Limb (tissue), 2 donors: ENCODE data around the gene MOV10.
"Not testable (repeated sequence)": the region's sequence is repeated elsewhere in the genome, so short reads cannot be mapped to it uniquely, and the experiment has no call there.

Experiments
- DNase-seq, 2 donors: peaks; one replicate each; pipeline ENCODE4 v3.0.0-alpha.2; 2016; ENCODE audit errors: extremely low spot score in 2 of 2

MOV10 gene

DNA sequence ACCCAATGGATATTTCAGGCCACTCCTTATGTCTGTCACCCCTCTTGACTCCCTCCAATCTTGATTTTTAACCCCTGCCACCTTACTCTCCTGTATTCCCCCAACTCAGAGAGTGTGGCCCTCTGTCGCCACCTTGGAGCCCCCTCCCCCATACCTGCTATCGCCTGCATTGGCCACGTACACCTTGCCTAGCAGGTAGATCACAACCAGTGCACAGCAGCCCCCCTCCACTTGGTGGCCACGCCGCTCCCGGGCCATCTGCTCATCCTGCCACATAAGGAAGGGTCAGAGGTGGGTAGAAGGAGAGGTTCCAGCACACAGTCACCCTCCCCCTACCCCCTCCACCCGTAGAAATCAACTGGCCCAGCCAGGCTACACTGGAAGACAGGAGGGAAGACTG lies 37.7 kb downstream of the MOV10 start:
- DNase-seq = no peak

DNA sequence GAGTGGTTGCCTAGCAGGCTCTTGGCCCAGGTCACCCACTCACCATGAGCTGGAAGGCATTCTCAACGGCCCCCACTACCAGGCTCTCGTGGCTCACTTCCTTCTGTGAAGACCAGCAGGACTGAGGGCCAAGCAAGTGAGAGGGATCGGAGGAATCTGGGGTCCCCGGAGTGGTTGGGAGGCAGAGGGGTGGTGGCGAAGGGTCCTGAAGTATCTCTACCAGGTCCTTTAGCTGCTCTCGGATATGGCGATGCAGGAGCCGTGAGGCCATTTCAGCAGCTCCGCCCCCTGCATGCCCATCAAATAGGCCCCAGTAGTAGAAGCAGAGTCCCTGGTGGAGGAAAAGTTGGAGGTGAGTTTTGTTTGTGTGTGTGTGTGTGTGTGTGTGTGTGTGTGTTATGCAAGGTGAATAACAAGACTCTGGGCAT lies 38.3 kb downstream of the MOV10 start:
- DNase-seq = no peak

DNA sequence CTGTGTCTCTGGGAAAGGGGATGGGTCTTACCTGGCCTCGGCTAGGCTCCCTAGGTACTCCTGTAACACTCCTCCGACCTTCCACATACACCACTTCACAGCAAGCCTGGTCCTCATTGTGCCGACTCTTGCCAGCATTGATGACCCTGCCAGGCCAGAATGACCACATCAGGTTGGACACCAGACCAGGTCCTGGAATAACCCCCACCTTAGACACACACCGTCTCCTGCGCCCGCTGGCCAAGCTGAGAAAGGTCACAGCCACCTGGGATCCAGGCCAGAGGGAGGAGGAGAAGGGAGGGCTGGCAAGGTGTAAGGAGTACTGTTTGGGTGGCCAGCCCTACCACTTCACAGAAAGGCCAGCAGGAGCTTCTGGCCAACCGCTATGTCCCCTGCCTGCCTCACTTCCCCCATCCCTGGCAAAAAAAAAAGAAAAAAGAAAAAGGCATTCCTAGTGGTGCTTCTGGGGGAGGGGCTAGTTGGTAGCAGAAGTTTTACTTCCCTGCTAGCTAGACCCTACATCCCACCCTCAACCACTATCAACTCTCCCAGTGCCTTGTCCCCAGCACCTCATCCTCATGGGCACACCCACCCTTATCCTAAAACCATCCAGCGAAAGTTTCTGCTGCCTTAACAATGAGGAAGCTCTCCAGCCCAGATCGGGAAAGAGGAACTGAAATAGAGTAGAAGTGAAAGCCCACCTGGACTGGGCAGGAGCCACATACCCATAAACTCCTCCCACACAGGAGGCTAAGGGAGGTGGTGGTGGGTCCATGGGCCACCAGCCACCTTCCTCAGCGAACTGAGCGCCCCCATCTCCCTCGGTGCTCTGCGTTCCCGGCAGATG lies 39.2 kb downstream of the MOV10 start:
- DNase-seq = no peak

DNA sequence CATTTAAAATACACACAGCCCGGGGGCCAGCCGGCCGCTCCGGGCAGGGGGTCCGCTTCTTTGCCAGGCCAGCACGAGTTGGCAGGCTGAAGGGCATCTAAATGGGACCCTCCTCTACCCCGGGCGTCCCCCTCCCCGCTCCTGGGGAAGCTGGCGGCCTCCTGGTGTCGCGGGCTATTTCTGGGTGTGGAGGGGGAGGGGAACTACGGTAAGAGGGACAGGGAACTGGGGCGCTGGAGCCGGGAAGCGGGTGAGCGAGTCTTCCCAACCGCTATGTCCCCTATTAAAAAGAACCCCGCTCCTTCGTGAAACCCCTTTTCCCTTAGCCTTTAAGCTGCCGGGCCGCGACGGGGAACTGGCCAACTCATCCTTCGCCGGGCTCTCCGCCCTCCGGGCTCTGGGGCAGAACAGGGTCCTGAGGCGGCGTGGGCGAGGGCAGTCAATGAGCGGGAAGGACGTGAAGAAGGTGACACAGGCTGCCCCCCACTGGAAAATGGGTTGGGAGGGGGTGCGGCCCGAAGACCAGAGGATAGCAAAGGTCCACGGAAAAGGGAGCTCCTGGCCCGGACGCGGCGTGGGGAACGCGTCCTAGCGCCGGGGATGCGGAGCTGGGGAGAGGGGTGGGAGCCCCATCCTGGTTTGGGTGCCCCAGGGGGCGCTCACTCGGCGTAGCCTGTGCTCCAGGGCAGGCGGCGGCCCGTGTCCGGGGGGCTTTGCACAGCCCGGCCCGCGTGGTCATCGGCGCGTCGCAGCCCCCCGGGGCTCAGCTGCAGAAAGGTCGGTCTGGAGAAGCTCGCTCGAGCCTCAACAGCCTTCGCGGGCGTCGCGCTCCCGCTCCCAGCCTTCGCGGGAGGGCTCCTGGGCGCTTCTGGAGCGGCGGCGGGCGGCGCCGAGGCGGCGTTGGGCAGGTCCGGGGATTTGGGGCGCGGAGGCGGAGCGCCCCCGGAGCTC lies 40.1 kb downstream of the MOV10 start:
- no peak for DNase-seq

DNA sequence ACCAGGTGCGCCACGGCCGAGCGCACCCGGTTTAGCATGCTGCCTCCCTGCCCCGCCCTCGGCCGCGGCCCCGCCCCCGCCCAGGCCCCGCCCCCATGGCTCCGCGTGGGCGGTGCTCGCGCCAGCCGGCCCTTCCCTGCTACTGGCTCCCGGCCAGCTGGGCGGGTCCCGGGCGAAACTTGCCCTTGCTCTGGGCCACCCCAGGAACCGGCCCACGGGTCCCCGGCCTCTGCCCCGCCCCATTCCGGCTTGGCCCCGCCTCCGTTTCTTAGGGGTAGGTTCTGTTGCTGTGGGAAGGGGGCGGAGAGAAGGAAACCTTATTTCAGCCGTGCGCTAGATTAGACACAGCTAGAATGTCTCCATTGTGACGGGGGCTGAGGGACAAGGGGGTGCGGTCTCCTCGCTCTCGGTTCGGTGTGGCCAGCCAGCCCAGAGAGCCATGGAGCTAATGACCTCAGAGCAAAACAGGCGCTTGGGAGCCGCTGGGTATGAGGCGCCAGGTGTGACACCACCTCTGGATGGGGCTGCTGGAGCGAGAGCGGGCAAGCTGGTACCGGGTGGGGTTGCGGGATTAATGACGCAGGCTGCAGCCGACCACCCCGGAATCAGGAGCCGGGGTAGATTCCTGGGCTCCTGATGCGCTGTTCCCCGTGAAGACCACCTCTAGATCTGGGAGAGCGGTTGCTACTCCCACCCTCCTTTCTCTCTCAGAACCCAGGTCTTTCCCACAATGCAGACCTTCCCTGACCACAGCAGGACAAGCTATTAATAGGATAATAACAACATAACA lies 41.0 kb downstream of the MOV10 start, which contains the start of gene PPM1J:
PPM1J (minus strand) TSS at position 69 of the 790 bp plus-strand sequence; CDS start at position 38, 31 bp downstream.
- DNase-seq = peak; percentile 63 to 93

DNA sequence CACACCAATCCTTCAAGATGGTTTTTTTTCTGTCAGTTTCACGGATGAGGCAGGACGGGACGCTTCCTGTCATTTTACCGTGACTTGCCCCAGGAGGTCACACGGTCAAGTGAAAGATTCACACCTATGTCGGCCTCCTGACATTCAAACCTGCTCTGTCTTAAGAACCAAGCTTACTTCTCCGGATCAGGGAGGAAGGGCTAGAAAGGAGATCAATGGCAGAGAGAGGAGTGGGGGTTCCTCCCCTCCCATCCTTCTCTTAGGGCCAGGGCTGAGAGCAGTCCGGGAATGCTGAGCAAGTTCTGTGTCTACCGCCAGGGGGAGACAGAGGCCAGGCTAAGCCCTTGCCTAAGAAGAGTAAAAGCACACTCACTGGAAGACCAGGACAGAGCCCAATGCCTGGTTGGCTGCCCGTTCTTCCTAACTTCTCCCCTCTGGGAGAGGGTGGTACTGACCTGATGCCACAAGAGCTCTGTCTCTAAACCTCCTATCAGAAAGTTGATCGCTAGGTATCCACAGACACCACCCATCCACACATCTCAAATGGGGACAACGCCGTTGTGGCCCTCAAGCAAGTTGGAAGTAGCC lies 41.8 kb downstream of the MOV10 start:
- peak; percentile 91 for DNase-seq

DNA sequence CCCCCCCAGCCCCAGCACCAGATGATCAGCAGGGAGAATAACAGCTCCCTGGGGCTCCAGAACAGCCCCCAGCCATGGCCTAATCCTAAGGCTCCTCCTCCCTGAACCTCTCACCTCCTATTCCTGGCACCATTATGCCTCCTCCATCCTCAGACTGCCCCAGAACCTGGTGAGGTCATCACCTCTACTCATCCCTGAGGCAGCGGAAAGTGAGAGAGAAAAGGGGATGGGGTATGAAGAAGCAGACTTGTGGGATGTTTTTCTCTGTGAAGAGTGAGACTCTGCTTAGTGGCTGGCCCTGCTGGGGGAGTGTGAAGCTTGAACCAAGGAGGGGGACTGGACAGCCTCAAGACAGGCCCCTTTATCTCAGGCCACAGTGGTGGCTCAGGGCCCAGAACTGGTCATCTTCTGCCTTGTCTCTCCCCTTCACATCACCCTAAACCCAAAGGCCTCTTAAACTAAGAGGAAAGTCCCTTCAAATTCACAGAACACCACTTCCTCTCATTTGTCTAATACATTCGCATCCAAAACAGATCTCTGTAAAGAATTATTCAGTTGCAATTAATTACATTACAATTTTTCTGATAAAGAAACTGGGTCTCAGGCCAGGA lies 42.9 kb downstream of the MOV10 start:
- DNase-seq = no peak

DNA sequence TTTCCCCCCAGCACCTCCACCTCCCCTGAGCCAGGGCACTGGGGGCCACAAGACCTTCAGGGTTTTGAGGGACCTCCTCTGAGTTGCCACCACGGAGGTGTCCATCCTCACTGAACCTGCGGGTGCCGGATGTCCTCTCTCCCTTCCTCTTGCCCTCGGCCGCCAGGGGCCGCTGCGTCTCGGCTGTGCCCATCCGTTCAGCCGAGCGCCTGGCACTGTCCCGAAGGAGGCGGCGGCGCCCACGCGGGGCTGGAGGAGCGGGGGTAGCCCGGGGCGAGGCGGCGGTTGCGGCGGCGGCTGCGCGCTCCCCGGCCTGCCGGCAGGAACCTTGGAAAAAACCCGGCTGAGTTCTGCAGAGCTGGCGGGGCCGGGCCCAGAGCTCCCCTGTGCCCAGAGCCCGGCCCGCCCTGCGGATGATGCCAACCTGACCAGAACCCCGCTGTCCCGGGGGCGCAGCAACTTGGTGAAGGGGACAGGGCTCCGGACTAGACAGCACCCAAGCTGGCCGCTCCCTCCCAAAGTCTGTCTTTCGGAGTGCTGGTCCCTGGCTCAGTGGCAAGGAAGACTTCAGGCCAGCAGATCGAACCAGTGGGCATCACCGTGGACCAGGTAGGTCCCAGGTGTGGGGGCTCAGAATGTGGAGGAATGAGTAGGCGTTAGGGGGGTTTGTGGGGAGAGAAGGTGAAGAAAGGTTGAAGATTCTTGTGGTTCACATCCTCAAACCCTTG lies 44.4 kb downstream of the MOV10 start:
- peak in 1 of 2 donors; percentile 84 for DNase-seq

DNA sequence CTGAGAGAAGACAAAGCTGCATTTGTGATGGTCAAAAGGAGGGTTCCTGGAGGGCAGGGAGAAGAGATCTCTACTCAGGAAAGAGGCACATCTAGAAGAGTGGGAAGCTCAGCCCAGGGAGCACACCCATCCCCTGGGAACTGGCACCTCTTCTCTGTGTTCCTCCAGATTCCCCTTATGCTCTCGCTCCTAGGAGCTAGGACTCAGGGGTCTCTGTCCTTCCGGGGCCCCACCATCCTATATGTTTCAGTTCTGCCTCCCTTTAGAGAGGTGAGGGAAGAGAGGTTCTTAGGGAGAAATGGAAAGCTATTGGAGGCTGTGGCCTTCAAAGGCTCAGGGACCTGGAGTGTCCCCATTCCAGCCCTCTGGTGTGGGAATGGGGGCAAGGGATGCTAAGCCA lies 45.2 kb downstream of the MOV10 start:
- no peak for DNase-seq

DNA sequence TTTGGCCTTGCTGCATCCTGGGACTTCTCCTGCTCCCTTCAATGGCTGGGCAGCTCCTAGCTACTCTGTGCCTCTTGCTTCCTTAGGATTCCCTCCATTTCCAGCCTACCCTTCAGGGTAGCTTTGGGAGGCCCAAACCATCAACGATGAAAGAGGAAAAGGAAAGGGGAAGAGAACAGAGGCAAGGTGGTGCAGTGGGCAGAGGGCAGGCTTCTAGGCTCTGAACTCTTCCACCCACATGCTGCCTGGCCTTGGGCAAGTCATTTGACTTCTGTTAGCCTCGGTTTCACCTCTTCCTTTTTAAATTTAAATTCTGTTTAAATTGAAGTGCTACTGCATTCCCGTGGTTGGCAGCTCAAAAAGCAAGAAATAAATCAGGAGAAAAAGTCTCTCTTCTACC lies 46.3 kb downstream of the MOV10 start:
- no peak for DNase-seq

DNA sequence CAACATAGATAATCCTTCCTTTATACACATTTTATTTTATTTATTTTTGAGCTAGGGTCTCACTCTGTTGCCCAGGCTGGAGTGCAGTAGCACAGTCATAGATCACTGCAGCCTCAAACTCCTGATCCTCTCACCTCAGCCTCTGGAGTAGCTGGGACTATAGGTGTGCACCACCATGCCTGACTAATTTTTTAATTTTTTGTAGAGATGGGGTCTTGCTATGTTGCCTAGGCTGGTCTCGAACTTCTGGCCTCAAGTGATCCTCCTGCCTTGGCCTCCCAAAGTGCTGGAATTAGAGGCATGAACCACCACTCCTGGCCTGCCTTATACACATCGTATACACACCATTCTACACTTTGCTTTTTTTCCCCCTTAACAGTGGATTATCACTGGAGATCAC lies 46.8 kb downstream of the MOV10 start:
- DNase-seq = not testable (repeated sequence)

DNA sequence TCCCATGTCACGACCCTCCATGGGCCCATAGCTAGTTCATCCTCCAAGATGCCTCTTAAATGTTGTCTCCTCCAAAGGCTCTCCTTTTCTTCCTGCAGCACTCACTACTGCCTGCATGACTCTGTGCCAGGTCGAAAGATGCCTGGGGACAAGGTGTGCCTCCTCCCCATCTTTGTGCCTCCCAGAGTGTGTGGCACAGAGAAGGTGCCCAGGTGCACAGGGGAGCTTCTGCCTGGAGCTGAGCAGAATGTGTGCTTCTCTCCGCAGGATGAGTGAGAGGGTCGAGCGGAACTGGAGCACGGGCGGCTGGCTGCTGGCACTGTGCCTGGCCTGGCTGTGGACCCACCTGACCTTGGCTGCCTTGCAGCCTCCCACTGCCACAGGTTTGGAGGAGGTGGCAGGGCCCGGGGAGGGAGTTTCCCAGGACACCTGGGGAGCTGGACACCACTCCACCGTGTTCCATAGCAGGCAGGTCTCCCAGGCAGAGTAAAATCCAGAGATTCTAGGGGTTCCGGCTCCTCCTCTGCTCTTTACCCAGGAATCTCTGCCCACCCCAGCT lies 47.6 kb downstream of the MOV10 start:
- DNase-seq = peak in 1 of 2 donors; percentile 36

DNA sequence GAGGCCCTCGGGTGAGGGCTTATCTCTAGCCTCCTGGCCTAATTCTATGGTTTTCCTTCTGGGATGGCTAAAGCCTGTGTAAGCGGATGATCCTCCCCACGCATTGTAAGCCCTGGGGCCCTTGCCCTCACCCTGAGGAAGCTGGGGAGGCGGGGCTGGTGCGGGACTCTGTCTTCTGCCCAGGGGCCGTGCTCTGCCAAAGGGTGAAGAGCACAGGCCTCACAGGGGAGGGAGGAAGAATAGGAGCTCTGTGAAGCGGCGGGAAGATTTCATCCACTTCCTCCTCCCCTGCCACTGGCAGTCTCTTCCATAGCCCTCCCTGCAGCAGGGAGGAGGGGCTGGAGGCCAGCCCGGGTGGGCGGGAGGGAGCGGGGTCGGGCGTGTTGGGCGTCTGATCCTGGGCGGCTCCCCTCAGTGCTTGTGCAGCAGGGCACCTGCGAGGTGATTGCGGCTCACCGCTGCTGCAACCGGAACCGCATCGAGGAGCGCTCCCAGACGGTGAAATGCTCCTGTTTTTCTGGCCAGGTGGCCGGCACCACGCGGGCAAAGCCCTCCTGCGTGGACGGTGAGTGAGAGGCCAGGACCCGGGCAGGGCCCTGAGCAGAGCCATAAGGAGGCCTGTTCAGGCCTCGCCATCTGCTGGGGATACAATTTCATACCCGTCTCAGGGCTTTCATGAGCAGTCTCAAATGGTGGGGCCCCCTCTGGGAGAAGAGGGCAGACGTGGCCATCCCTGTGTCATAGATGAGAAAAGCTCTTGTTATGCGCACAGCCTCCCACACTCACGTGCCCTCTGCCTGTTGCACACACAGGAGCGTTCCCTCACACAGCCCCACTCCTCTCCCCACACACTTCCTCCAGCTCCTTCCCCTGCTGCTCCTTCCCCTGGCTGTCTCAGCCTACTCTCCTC lies 48.4 kb downstream of the MOV10 start:
- DNase-seq = peak in 1 of 2 donors; percentile 64

DNA sequence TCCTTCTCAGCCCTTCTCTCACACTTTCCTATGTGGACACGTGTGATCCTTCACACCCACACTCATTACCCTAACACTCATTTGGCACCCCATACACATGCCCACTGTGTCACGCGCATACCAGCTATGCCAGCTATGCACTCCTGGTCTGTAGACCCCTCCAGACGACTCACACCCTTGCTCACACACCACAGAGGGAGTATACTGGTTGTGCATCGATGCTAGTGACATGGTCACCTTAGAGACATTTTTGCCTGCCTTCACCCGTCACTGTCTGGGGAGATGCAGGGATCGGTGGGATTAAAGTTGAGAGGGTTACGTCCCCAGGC lies 49.0 kb downstream of the MOV10 start:
- DNase-seq = no peak

DNA sequence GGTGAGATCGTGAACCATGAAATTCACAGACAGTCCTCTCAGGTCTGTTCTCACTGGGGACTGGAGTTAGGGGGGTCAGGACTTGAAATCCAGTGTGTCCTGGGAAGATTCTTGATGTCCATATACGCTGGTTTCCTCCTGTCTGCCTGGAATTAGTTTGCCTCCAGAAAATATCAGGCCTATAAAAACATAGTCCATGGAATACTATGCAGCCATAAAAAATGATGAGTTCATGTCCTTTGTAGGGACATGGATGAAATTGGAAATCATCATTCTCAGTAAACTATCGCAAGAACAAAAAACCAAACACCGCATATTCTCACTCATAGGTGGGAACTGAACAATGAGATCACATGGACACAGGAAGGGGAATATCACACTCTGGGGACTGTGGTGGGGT lies 49.8 kb downstream of the MOV10 start:
- not testable (repeated sequence) for DNase-seq

DNA sequence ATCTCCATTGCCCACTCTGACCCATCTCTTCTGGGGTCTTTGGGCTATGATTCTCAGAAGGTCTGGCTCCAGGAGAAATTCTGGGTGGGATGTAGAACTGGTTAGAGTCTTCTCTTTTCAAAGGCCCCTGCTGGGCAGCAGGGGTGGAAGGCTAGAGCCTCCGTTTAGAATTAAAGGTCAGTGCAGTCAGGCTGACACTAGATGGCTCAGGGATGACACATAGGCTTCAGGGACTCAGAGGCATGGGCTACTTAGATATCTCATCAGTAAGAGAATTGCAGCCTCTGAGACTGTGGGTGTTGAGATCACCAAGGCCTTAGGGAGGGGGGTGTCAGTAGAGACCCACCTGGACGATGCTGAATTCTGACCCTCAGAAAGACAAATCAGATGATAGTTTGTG lies 53.3 kb downstream of the MOV10 start:
- DNase-seq = no peak

DNA sequence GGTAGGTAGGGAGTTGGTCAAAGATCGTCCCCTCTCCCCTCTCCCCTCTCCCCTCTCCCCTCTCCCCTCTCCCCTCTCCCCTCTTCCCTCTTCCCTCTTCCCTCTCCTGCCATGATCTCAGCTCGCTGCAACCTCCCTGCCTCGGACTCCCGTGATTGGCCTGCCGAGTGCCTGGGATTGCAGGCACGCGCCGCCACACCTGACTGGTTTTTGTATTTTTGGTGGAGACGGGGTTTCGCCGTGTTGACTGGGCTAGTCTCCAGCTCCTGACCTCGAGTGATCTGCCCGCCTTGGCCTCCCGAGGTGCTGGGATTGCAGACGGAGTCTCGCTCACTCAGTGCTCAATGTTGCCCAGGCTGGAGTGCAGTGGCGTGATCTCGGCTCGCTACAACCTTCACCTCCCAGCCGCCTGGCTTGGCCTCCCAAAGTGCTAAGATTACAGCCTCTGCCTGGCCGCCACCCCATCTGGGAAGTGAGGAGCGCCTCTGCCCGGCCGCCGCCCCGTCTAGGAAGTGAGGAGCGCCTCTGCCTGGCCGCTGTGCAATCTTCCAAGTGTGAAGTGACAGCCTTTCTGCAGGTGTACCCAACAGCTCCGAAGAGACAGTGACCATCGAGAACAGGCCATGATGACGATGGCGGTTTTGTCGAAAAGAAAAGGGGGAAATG lies 54.0 kb downstream of the MOV10 start:
- not testable (repeated sequence) for DNase-seq

DNA sequence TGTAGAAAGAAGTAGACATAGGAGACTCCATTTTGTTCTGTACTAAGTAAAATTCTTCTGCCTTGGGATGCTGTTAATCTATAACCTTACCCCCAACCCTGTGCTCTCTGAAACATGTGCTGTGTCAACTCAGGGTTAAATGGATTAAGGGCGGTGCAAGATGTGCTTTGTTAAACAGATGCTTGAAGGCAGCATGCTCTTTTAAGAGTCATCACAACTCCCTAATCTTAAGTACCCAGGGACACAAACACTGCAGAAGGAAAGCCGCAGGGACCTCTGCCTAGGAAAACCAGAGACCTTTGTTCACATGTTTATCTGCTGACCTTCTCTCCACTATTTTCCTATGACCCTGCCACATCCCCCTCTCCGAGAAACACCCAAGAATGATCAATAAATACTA lies 54.6 kb downstream of the MOV10 start:
- not testable (repeated sequence) for DNase-seq
